ENCODE data around the gene RIMBP2.

DNA sequence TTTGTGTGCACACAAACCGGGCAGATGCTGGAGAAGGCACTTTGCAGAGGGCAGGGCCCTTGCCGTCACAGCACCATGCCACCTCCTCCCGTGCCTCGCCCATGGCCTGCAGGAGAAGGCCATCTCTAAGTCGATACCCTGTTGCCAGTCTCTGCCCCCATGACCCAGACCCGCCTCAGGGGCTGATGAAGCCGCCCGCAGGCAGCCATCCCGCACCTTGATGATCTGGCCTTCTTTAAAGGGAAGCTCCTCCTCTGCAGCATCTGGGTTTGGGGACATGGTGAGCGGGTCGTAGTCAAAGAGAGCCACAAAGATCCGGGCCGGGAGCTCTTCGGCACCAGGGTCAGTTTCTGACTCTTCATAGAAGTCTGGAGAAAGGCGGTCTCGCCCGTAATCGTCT is 302.2 kb downstream of the RIMBP2 start:
- TF ChIP-seq, protein P1, sequence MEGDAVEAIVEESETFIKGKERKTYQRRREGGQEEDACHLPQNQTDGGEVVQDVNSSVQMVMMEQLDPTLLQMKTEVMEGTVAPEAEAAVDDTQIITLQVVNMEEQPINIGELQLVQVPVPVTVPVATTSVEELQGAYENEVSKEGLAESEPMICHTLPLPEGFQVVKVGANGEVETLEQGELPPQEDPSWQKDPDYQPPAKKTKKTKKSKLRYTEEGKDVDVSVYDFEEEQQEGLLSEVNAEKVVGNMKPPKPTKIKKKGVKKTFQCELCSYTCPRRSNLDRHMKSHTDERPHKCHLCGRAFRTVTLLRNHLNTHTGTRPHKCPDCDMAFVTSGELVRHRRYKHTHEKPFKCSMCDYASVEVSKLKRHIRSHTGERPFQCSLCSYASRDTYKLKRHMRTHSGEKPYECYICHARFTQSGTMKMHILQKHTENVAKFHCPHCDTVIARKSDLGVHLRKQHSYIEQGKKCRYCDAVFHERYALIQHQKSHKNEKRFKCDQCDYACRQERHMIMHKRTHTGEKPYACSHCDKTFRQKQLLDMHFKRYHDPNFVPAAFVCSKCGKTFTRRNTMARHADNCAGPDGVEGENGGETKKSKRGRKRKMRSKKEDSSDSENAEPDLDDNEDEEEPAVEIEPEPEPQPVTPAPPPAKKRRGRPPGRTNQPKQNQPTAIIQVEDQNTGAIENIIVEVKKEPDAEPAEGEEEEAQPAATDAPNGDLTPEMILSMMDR (IDR thresholded peaks at IDR 0.05) = no peak
- TF ChIP-seq POLR2A (IDR thresholded peaks at IDR 0.05; ENCODE audit: low read depth) (no peak), POLR2AphosphoS5 (IDR thresholded peaks at IDR 0.05) (no peak), EP300 (IDR thresholded peaks at IDR 0.05) (no peak)
